EL (cell line): ENCODE results near the gene GARIN5B.
"Not testable (repeated sequence)": the region's sequence is repeated elsewhere in the genome, so short reads cannot be mapped to it uniquely, and the experiment has no call there.

Source experiments
- DNase-seq: peaks from one replicate; pipeline ENCODE4 v3.0.0-alpha.2; 2016

GARIN5B gene

DNA sequence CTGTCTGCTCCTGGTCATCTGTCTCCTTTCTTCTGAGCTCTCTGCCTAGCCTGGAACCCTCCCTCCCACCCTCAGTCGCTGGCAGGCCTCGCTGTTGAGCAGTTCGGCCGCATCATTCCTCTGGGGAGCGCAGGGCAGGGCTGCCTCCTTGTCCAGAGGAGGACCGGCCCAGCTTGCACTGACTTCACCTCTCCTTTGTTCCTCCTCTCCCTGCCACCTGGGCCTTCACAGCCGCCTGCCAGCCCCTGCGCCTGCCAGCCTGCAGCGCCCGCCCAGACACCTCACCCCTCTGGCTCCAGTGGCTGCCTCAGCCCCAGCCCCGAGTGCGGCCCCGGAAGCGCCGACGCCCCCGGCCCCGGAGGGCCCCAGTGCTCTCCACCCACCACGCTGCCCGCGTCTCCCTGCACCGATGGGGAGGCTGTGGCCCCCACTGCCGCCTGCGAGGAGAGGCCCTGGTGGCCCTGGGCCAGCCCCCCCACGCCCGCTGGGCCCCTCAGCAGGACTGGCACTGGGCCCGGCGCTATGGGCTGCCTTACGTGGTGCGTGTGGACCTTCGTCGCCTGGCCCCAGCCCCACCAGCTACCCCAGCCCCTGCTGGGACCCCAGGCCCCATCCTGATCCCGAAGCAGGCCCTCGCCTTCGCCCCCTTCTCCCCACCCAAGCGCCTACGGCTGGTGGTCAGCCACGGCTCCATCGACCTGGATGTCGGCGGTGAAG, 16.2 kb downstream of the GARIN5B start:
- no peak for DNase-seq

- peak; percentile 30 for DNase-seq
Measured at GRCh38 chr19:55345818-55346724, 17.0 kb downstream of the GARIN5B start.

DNA sequence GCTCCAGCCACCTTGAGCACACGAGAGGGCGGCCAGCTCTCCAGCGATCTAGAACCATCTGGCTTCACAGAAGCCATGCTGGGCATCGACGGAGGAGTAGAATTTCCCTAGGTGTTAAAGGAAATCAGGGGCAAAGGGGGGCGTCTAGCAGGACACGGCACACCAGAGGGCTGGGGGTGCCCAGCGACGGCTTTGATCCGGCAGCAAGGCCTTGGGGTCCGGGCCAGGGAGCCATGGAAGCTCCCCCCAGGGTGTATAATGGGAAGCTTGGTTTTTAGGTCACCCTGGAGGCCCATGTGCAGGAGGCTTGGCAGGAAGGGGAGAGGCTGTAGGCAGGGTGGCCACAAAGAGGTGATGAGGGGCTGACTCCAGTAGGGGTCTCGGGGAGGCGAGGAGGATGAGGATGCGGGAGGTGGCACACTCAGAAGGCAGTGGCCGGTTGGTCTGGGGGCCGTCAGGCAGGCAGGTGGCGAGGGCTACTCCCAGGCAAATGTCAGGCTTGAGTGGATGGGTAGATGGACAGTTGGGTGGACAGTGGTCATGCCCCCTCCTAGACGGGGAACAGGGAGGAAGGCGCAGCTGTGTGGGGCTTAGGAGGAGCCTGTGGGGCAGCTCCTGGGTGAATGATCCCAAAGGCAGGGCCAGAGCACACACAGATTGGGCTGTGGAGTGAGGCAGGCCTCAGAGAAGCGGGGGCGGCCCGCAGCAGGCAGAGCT, 17.8 kb downstream of the GARIN5B start:
- DNase-seq = no peak

DNA sequence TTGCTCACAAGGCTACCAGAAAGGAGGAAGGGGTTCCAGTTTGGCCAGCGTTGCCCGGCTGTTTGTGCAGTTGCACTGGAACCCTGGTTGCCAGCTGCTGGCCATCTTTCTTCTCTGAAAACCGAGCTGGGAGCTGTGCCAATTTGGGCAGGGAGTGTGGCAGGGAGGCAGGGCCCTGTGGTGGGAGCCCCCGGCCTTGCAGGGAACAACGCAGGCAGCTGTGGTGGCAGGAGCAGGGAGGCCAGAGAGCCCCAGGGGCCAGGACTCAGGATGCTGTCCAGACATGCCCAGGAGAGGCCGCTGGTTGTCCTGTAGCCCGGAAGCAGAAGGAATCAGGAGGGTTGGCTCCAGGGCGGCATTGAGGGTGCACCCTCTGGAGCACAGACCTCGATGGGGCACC, 18.6 kb downstream of the GARIN5B start:
- peak; percentile 46 for DNase-seq

- DNase-seq = no peak
Measured at GRCh38 chr19:55341595-55342531, 21.2 kb downstream of the GARIN5B start.

DNA sequence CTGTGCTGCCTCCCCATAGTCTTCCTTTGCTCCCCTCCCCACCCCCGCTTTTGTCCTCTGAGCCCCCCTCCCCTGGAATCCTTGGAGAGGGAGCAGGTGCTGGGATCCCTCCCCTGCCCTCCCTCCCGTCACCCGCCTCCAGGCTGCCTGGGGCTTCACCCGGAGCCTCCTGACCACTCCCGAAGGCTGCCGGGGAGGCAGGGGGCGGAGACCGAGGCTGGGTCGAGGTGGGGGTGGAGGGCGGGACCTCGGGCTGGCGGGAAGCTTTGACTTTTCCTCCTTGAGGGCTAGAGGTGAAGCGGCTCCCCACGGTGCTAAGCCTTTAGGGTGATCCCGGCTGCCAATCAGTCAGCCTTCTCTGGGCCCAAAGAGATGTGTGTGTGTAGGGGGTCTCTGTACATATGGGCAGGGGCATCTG, 21.9 kb downstream of the GARIN5B start:
- DNase-seq = peak; percentile 69

DNA sequence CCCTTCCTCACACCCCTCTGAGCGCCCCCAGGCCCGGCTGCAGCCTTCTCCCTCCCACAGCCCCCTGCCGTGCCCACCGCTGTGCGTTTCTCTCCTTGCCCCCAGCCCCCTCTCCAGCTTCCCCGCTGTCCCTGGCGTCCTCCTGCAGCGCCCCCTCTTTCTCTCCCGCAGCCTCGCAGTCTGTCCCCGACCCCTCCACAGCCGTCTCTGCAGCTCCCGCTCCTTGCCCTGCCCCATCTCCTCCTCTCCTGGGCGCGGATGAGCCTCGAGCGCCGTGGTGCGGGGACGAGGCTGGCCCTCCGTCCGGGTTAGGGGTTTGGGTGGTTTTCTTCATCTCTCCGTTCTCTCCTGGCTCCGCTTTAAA, 22.3 kb downstream of the GARIN5B start:
- no peak for DNase-seq

GRCh38 chr19:55339889-55340783, 22.9 kb downstream of the GARIN5B start:
- DNase-seq = no peak

- DNase-seq = peak; percentile 100
Measured at GRCh38 chr19:55339105-55339888, 23.8 kb downstream of the GARIN5B start, which contains the start of gene KMT5C. KMT5C (plus strand) TSS chr19:55339876; CDS start chr19:55341937, 2,061 bp downstream.

- peak; percentile 49 for DNase-seq
Measured at GRCh38 chr19:55336101-55336500, 27.0 kb downstream of the GARIN5B start.

- DNase-seq = no peak
Measured at GRCh38 chr19:55333870-55334269, 29.2 kb downstream of the GARIN5B start.

DNA sequence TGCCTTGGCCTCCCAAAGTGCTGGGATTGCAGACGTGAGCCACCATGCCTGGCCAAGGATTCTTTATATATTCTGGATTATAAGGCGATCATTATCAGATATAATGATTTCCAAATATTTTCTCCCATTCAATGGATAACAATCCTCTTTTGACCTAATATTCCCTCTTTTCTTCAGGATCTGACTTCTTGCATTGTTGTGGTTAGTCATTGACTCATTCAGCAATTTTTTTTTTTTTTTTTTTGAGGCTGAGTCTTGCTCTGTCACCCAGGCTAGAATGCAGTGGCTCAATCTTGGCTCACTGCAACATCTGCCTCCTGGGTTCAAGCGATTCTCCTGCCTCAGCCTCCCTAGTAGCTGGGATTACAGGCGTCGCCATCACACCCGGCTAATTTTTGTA, 33.3 kb downstream of the GARIN5B start:
- peak; percentile 47 for DNase-seq

GRCh38 chr19:55328774-55329318, 34.2 kb downstream of the GARIN5B start:
- not testable (repeated sequence) for DNase-seq

DNA sequence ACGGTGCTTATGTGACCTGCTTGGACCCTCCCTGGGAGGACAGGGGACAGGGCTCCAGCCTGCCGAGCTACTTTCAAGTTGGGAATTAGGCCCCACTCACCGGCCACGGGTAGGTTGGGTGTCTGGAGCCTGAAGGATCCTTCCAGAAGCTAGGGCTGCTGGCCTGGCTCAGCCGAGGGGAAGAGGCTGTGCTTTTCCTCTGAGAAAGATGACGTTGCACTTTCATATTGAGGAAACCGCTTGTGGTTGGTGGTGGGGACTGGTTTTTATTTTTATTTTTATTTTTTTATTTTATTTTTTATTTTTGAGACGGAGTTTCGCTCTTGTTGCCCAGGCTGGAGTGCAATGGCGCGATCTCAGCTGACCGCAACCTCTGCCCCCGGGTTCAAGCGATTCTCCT, 37.9 kb downstream of the GARIN5B start, which contains the start of gene TMEM150B:
TMEM150B (minus strand) TSS at position 170 of the 400 bp plus-strand sequence. CDS start 4,305 bp downstream, outside the sequence.
- no peak for DNase-seq

GRCh38 chr19:55324662-55325061, 38.4 kb downstream of the GARIN5B start:
- no peak for DNase-seq

- DNase-seq = no peak
Measured at GRCh38 chr19:55322204-55322885, 40.7 kb downstream of the GARIN5B start.

DNA sequence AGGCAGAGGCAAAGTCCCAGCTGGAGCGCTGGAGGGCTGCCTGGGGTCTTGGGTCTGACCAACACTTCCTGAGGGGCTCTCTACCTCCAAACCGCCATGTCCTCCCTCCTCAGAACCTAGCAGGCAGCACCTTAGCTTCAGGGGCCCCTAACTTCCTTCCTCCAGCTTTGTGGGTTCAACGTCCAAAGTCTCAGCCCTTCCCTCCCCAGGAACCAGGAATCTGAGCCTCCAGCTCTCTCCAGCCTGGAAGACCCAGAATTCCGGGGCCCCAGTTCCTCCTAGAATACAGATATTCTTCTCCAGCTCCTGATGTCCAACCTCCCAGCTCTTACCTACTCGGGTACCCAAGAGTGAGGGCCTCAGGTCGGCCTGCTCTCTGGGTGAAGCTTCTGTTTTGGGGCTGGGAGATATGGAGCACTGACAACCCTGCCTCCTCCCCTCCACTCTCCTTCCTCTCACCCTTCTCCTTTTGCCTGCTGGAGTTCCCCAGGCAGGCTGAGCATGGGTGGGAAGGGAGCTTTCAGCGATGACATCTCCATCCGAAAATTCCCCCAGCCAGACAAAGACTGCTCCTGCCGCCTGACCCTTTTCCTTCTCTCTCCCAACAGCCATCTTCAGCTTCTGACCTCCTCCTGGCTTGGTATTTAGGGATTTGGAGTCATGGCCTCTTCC, 41.5 kb downstream of the GARIN5B start:
- DNase-seq = no peak

- DNase-seq = no peak
Measured at GRCh38 chr19:55320844-55321419, 42.1 kb downstream of the GARIN5B start.
